Stomach (tissue), 9 donors: ENCODE measurements around the gene DMRT1. TPM values are rescaled to one million over a fixed set of nuclear protein-coding genes. Genes with fewer than 3 reads are reported as not detected.

Source experiments
- DNase-seq, 2 donors: peaks; one replicate each; pipeline versions ENCODE4 v3.0.0 to v3.0.0-alpha.2; 2013 to 2019
- H3K27ac ChIP-seq, 5 donors: fragments of 200-600 bp in 4 of 5; sonication (generic) in 4 of 5; one replicate each; pipeline ENCODE4 v1.5.1; 2013 to 2019; ENCODE audit warnings: mild to moderate bottlenecking in 1 of 5, moderate library complexity in 1 of 5
- H3K27me3 ChIP-seq, 3 donors: fragments of 200-600 bp; sonication (generic); one replicate each; pipeline ENCODE4 v1.5.1; 2017 to 2019; ENCODE audit warnings: mixed run types in 1 of 3
- H3K36me3 ChIP-seq, 4 donors: fragments of 200-600 bp; sonication (generic); 1 replicate in 3 of 4; 2 replicates in 1 of 4; pipeline ENCODE4 v1.5.1; 2016 to 2019
- H3K4me1 ChIP-seq, 4 donors: fragments of 200-600 bp; sonication (generic); one replicate each; pipeline ENCODE4 v1.5.1; 2016 to 2019
- H3K4me3 ChIP-seq, 4 donors: fragments of 200-600 bp; sonication (generic) in 3 of 4; one replicate each; pipeline ENCODE4 v1.5.1; 2016 to 2019; ENCODE audit warnings: mild to moderate bottlenecking in 1 of 4
- H3K9me3 ChIP-seq, 4 donors: fragments of 200-600 bp; sonication (generic); one replicate each; pipeline ENCODE4 v1.5.1; 2016 to 2019
- EP300 ChIP-seq: sonication (generic); formaldehyde crosslinking; IDR thresholded peaks from one replicate; pipeline ENCODE4 v1.6.1; 2017; ENCODE audit warnings: antibody characterized with exemption
- POLR2A ChIP-seq, 4 donors: fragments of 450-650 bp; IDR thresholded peaks; one replicate each; pipeline ENCODE4 v1.6.1; 2016; ENCODE audit warnings: antibody characterized with exemption in 4 of 4, control low read depth in 2 of 4, mild to moderate bottlenecking in 1 of 4, moderate library complexity in 1 of 4
- POLR2AphosphoS5 ChIP-seq, 3 donors: sonication (generic); formaldehyde crosslinking; IDR thresholded peaks; one replicate each; pipeline ENCODE4 v1.6.1; 2016; ENCODE audit warnings: antibody characterized with exemption in 3 of 3
- WGBS, 5 donors: extraction: QIAGEN DNeasy Blood & Tissue Kit in 3 of 5; methylation state at CpG; one replicate each; pipeline versions ENCODE4 v1.1.5 to v1.1.7; 2013 to 2018; 5-methylcytosine and 5-hydroxymethylcytosine counted together
- intact Hi-C: fragments of 100-400 bp; cut with DNase I; formaldehyde crosslinking; loops from one replicate; pipeline ENCODE4 v1.15.1; 2023; ENCODE audit warnings: low total_unique reads
- polyA plus RNA-seq, 3 donors: library from polyadenylated mRNA; stranded (reverse); fragments of 200-250 nt; gene quantifications; one replicate each; pipeline ENCODE4 v1.2.3, GENCODE V29; 2013
- total RNA-seq, 5 donors: library from RNA; depleted of rRNA; stranded (reverse); fragments of >200 nt; gene quantifications; one replicate each; pipeline versions ENCODE4 v1.1.0 to v1.2.3, GENCODE V29; 2014 to 2016
- TF ChIP-seq, protein P1 (sequence below), 7 experiments: fragments of 450-650 bp in 4 of 7; fragments of 200-600 bp in 3 of 7; sonication (generic) in 3 of 7; IDR thresholded peaks; one replicate each; pipeline ENCODE4 v1.5.1; 2016 to 2019; ENCODE audit warnings: antibody characterized with exemption in 7 of 7, control low read depth in 2 of 7, mild to moderate bottlenecking in 1 of 7
- donor health status: healthy with polysubstance abuse.
- donor health status: Bipolar disorder and iron deficiency.
- donor health status: healthy.

Gene DMRT1
- total and polyA plus RNA-seq, 8 donors, result not detected

DNA sequence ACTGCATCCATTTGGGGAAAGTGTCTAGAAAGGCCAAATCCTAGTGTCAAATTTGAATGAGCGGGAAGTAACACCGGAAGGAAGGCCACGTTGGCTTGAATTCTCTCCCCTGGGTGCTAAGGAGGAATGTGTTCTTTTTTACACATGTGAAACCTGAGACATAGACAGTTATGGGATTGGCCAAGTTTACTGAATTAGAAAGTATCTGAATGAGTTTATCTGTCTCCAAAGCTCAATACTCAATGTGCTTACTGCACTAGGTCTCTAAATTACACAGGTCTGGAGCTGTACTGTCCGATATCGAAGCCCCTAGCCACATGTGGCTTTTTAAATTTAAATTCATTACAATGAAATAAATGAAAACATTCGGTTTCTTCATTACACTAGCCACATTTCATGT lies 6.0 kb downstream of the DMRT1 start:
- Histone ChIP-seq H3K9me3 (no peaks in the 10 kb centered on the region), H3K27ac (no peak overlapping the region), H3K27me3 (peaks cover 10 to 67% (median 35%) of the 10 kb centered on the region in 3 donors), H3K4me3 (no peak overlapping the region), H3K4me1 (peaks cover 0 to 10% (median 4%) of the 10 kb centered on the region in 4 donors), H3K36me3 (no peaks in the 10 kb centered on the region)
- DNase-seq, result no peak
- intact Hi-C loops, result no loop called here
- 49 to 75% (median 57%) methylated on average over 6 of the region's 6 CpGs for WGBS, 5 donors
- no peak for TF ChIP-seq EP300
- TF ChIP-seq, protein P1, sequence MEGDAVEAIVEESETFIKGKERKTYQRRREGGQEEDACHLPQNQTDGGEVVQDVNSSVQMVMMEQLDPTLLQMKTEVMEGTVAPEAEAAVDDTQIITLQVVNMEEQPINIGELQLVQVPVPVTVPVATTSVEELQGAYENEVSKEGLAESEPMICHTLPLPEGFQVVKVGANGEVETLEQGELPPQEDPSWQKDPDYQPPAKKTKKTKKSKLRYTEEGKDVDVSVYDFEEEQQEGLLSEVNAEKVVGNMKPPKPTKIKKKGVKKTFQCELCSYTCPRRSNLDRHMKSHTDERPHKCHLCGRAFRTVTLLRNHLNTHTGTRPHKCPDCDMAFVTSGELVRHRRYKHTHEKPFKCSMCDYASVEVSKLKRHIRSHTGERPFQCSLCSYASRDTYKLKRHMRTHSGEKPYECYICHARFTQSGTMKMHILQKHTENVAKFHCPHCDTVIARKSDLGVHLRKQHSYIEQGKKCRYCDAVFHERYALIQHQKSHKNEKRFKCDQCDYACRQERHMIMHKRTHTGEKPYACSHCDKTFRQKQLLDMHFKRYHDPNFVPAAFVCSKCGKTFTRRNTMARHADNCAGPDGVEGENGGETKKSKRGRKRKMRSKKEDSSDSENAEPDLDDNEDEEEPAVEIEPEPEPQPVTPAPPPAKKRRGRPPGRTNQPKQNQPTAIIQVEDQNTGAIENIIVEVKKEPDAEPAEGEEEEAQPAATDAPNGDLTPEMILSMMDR (IDR thresholded peaks at IDR 0.05), result no peak
- TF ChIP-seq POLR2AphosphoS5 (IDR thresholded peaks at IDR 0.05), result no peak
- no peak for TF ChIP-seq POLR2A (IDR thresholded peaks at IDR 0.05)

DNA sequence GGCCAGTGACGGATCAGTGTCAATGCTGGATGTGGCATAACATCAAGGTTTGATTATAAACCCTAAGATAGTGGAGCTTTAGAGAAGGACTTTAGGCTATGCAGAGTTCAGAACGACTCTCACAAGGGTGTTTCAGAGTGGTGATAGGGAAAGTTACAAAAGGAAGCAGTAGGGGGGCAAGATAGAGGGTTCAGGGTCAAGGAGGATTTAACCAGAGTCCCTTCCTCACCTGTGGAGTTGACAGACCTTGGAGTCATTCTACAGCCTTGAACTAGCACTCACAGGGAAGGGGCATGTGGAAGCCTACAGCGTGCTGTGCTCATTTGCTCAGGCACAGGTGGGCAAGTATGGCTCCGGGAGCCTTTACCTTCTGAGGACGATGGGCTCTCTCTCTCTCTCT lies 7.9 kb downstream of the DMRT1 start:
- TF ChIP-seq EP300, result no peak
- TF ChIP-seq POLR2A (IDR thresholded peaks at IDR 0.05), result no peak
- TF ChIP-seq, protein P1 (IDR thresholded peaks at IDR 0.05), result no peak
- no peak for TF ChIP-seq POLR2AphosphoS5 (IDR thresholded peaks at IDR 0.05)
- 64 to 79% (median 69%) methylated on average over 5 of the region's 5 CpGs for WGBS, 5 donors
- Histone ChIP-seq H3K27me3 (peaks cover 6 to 61% (median 27%) of the 10 kb centered on the region in 3 donors), H3K9me3 (no peaks in the 10 kb centered on the region), H3K4me3 (no peak overlapping the region), H3K27ac (no peak overlapping the region), H3K4me1 (no peaks in the 10 kb centered on the region), H3K36me3 (no peaks in the 10 kb centered on the region)
- DNase-seq, result no peak
- intact Hi-C loops, result no loop called here

DNA sequence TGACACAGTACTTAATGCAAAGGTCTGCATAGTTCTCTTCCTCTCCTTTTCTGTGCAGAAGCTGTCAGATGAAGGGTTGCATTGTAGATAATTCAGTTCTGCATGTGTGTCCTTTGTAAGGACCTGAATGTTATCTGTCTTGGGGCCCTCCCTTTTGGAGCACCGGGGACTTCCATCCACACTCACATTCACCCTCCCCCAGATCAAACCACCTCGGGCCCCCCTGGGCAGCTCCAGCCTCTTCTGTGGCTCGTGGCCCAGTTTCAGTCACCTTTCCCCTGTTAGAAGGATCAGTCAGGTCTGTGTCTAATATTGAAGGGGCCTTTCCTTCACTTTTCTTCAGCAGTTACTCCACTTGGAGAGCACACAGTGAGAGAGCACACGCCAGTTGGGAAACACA lies 11.0 kb downstream of the DMRT1 start:
- H3K36me3 ChIP-seq, result no peaks in the 10 kb centered on the region
- no peaks in the 10 kb centered on the region for H3K4me1 ChIP-seq
- DNase-seq, result no peak
- intact Hi-C loops, result no loop called here
- no peak overlapping the region for H3K27ac ChIP-seq
- peaks cover 0 to 33% (median 3%) of the 10 kb centered on the region in 3 donors for H3K27me3 ChIP-seq
- H3K9me3 ChIP-seq, result no peaks in the 10 kb centered on the region
- H3K4me3 ChIP-seq, result no peak overlapping the region
- TF ChIP-seq, protein P1 (IDR thresholded peaks at IDR 0.05), result no peak
- TF ChIP-seq EP300 (no peak), POLR2AphosphoS5 (IDR thresholded peaks at IDR 0.05) (no peak), POLR2A (IDR thresholded peaks at IDR 0.05) (no peak)
- 25 to 39% (median 33%) methylated on average over 4 of the region's 4 CpGs for WGBS, 5 donors

DNA sequence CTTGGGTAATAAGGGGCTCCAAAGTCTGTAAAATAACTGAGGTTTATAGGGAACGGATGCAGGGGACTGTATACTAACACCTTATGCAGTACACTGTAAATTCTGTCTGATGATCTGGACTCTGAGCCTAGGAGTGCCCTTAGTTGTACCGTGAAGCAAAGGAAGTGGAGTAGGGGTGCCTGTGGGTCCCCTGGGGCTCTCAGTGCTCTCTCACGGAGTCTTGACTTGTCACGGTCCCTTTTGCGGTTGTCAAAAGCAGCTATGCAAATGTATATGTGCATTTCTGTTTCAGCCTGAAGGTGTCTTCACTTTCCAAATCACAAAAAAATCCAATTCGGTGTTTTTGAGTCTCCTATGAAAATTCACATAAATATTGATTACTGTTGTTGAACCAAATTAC lies 17.8 kb downstream of the DMRT1 start:
- Histone ChIP-seq H3K27ac (no peak overlapping the region), H3K9me3 (no peaks in the 10 kb centered on the region), H3K4me1 (no peaks in the 10 kb centered on the region), H3K36me3 (no peaks in the 10 kb centered on the region), H3K4me3 (no peak overlapping the region), H3K27me3 (peaks cover 0 to 15% (median 4%) of the 10 kb centered on the region in 3 donors)
- no peak for DNase-seq
- intact Hi-C loops, result no loop called here
- 67 to 84% (median 77%) methylated on average over 6 of the region's 6 CpGs for WGBS, 5 donors
- TF ChIP-seq EP300 (no peak), POLR2A (IDR thresholded peaks at IDR 0.05) (no peak), POLR2AphosphoS5 (IDR thresholded peaks at IDR 0.05) (no peak)
- TF ChIP-seq, protein P1 (IDR thresholded peaks at IDR 0.05), result no peak
